G401 (cell line): Measurements from ENCODE around the gene NRXN2. TPM values are rescaled to one million over a fixed set of nuclear protein-coding genes. Genes with fewer than 3 reads are reported as not detected.

Experiments used
- DNase-seq: peaks from one replicate; pipeline ENCODE4 v3.0.0-alpha.2; 2015; ENCODE audit warnings: low spot score
- in situ Hi-C: cut with HindIII; loops from 2 replicates; pipeline ENCODE4 v1.10.0; 2016; ENCODE audit warnings: low sequenced_read_pairs, mixed read lengths
- total RNA-seq: library from RNA; depleted of rRNA; stranded (reverse); fragments of >200 nt; shearing (Covaris generic); gene quantifications from 2 replicates; pipeline ENCODE4 v1.2.3, GENCODE V29; 2014

Gene NRXN2
- total RNA-seq, 1 experiment from 2014 or later = 16.7 TPM

GRCh38 chr11:64759722-64760719 lies 37.0 kb upstream of the NRXN2 start, which contains the start of gene PYGM:
Gene PYGM, minus strand, starts transcription at chr11:64759974. Its CDS starts 76 bp downstream, at chr11:64759898.
- in situ Hi-C loops = no loop called here
- DNase-seq = peak; percentile 86

DNA sequence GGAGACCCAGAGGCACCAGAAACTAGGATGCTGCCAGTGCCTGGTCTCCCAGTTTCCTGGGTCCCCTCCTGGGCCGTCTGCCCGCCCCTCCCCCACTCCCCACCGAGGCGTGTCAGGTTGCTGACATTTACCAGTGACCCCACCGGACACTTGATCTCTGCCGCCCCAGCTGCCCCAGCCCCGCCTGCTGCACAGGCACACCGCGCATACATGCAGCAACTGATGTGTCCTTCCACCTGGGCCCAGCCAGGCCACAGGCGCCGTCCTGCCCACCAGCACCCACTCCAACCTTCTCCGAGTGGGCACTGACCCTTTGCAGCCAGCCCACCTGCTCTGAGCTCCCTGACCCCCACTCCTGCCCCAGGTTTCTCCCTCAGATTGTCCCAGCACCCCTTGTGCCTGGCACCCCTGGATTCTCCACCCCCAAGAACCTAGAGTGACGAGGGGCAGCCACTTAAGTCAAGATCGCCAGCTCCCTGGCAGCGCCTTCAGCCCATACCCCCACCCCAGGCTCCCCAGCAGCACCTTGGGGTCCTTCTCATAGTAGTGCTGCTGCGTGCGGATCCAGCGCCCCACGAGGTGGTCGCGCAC lies 36.2 kb upstream of the NRXN2 start:
- DNase-seq = no peak

GRCh38 chr11:64758330-64759079 lies 35.5 kb upstream of the NRXN2 start:
- no peak for DNase-seq

More for the DNA sequence above, 36.2 kb upstream of the NRXN2 start:
- in situ Hi-C loops = no loop called here

GRCh38 chr11:64757549-64758329 lies 34.7 kb upstream of the NRXN2 start:
- in situ Hi-C loops = no loop called here
- DNase-seq = no peak

More at GRCh38 chr11:64758330-64759079, 35.5 kb upstream of the NRXN2 start:
- in situ Hi-C loops = no loop called here

DNA sequence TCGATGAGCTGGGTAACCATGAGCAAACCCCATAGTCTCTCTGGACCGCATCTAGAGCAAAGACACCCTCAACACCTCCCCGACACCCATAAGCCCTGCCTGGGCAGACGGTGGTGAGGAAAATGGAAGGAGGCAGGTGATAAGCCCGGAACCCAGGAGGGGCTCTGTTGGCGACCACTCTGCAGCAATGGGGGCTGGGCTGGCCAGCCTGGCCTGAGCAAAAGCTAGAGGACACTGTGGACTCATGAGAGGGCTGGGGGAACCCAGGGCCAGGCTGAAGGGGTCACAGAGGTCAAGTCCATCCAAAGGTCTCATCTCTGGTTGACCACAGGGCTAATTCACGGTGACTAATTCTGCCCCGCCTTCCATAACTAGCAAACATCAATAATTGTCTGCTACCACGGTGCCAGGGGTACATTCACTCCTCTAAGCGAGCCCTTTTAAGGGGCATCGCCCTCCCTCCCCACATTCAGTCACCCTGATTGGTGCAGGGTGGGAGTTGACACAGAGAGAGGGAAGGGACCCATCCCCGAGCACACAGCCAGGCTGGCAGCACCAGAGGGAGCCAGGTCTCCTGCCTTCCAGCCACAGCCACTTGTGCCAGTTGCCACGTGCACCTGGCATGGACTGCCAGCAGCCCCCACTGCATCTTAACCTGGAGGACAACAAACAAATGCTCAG lies 32.8 kb upstream of the NRXN2 start:
- in situ Hi-C loops = no loop called here
- no peak for DNase-seq

DNA sequence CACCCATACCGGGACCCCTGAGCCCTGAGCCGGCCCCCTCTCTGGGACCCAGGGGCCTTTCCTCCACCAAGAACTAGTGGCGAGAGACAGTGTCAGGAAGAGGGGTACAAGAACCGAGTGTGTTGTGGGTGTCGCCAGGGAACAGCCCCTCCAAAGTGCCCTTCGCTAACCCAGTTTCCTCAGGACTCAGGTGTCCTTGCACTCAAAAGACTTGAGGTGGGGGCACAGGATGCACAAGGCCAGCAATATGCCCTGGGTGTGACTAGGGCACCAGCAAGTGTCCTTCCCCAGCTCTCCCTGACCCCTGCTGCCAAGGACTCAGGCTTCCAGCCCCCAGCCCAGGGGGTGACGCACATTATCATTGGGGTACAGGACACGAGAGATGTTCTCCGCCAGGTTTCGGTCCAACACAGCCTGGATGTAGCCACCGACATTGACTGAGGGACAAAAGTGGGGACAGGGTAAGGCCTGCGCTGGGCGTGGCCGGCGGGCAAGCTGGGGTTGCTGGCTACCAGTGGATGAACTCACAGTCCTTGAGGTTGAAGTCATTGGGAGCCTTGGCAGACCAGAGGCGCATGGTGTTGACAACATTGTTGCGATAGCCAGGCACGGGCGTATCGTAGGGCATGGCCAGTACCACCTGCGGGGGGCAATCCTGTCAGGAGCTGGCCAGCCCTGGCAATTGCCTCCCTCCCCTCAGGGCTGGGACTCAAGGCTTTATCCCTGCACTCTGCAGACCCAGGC lies 32.1 kb upstream of the NRXN2 start:
- in situ Hi-C loops = no loop called here
- no peak for DNase-seq

DNA sequence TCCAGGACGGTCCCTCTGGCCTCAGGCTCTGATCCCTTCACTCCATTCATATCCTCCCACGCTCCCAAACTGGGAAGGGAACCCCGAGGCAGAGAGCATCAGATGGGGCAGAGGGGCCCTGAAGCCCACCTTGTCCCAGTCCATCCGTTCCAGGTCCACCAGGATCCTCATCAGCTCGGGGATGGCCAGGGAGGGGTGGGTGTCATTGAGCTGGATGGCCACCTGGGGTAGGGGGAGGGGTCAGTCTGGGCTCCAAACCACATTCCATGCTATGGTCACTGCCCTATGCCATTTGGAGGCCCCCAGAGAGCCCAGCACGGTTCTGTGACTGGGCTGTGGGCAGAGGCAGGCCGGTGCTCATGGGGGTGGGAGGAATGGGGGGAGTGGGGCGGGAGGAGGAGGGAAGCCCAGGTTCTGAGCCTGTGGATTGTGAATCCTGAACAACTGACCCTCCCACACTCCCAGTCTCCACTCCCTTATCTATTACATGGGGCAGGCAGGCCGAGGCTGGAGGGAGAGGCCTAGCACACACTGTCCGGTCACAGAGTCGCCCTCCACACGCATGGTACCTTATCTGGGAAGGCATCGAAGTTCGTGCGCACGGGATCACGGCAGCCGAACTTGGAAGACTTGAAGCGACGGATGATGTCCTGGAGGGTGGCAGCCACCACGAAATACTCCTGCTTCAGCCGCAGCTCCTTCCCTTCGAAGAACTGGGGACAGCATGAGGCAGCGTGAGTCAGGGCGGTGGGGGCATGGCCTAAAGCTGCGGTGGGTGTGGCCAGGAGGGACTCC lies 31.3 kb upstream of the NRXN2 start:
- DNase-seq = no peak

DNA sequence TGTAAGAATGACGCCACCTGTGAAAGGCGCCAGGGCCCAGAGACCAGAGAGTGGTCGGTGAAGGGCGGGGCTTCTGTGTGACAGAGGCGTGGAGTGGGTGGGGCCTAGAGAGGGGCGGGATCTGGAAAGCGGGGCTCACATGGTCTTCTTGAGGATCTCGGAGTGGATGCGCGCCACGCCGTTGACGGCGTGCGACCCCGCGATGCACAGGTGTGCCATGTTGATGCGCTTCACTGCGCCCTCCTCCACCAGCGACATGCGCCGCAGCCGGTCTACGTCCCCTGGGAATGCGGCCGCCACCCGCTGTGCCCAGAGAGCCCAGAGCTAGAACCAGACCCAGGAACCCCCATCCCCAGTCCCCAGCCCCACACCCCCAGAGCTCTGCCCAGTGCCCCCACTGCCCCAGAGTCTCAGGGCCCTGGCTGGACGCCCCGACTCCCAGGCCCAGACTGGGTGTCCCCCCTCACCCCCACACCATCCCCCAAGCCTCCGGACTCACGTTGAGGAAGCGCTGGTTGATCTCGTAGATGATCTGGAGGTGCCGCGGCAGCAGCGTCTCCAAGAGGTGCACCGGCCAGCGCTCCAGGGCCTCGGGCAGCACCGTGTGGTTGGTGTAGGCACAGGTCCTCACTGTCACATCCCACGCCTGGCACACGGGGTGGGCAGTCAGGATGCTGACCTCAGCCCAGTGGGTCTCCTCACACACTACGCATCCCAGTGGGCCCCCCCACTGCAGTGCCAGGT lies 30.6 kb upstream of the NRXN2 start:
- DNase-seq = no peak
- in situ Hi-C loops = no loop called here

More for the DNA sequence above, 31.3 kb upstream of the NRXN2 start:
- in situ Hi-C loops = no loop called here

GRCh38 chr11:64753019-64753379 lies 30.0 kb upstream of the NRXN2 start:
- in situ Hi-C loops = no loop called here
- DNase-seq = no peak

GRCh38 chr11:64752175-64752970 lies 29.4 kb upstream of the NRXN2 start:
- in situ Hi-C loops = no loop called here
- no peak for DNase-seq

- no peak for DNase-seq
- in situ Hi-C loops = no loop called here
These were observed 28.6 kb upstream of the NRXN2 start for GRCh38 chr11:64751580-64751979.

DNA sequence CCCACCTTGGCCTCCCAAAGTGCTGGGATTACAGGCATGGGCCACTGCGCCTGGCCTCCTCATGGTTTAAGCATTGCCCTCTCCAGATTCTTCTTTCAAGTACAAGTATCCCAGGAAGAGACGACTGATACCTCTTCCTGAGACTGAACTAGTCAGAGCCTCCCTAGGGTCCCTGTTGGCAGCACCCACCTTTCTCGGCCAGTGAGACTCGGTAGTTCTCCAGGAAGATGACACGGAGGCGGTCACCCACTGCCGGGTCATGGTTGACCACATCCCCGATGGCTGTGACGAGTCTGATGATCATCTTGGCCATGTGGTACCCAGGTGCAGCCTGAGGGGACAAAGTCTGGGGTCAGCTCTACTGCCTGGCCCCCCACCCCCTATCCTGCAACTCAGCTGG lies 28.1 kb upstream of the NRXN2 start:
- DNase-seq = no peak
- in situ Hi-C loops = no loop called here

DNA sequence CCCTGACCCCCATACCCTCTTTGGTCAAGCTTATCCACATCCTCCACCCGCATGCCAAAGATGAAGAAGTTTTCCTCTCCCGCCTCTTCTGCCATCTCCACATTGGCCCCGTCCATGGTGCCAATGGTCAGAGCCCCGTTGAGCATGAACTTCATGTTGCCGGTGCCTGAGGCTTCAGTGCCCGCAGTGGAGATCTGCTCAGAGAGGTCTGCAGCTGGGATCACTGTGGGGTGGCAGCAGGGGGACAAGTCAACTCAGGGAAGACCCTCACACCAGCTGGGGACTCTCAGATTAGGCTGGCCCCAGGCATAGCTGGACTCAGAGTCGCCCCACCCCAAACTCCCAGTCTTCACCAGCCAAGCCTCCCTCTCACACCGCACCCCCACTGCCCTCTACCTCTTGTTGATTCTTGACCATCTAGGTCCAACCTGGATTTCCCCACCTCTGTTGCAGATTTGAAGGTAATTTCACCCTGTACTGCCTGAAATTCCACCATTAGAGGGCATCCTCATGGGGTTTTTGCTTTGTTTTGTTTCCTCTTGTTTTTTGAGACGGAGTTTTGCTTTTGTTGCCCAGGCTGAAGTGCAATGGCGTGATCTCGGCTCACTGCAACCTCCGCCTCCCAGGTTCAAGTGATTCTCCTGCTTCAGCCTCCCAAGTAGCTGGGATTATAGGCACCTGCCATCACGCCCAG lies 27.5 kb upstream of the NRXN2 start:
- no peak for DNase-seq
- in situ Hi-C loops = no loop called here

DNA sequence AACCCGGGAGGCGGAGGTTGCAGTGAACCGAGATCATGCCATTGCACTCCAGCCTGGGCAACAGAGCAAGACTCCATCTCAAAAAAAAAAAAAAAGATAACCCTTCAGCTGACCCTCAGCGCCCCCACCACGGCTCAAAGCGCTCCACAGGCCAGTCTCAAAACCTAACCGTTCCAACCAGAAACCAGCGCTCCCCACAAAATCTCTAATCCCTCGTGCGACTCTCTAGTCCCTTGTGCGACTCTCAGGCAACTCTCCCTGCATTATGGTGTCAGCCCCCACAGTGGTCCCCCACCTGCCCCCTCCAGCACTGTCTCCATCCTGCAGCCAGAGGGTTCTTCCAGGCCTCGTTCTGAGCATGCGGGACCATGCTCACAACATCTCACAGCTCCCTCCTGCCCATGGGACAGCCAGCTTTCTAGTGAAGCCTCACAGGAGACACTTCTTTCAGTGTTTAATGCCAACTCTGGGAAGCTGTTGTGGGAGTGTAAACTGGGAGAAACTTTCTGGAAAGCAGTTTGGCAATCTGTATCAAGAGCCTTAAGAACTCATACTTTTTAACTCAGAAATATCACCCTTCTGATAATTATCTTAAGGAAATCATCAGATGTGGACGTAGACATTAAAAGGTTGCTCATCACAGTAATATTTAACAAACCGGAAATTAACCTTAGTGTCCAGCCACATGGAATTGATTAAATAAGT lies 25.1 kb upstream of the NRXN2 start:
- in situ Hi-C loops = no loop called here
- DNase-seq = peak; percentile 15
